Body of pancreas (tissue), 4 donors: ENCODE data around the gene WDR7.

Experiments used
- POLR2A ChIP-seq, 3 donors: fragments of 450-650 bp; IDR thresholded peaks; one replicate each; pipeline ENCODE4 v1.6.1; 2016; ENCODE audit warnings: antibody characterized with exemption in 3 of 3, mild to moderate bottlenecking in 2 of 3
- TF ChIP-seq, protein P1 (sequence below), 7 experiments: fragments of 450-650 bp in 4 of 7; fragments of 200-600 bp in 3 of 7; sonication (generic) in 3 of 7; IDR thresholded peaks; one replicate each; pipeline ENCODE4 v1.5.1; 2016 to 2019; ENCODE audit warnings: antibody characterized with exemption in 7 of 7

DNA sequence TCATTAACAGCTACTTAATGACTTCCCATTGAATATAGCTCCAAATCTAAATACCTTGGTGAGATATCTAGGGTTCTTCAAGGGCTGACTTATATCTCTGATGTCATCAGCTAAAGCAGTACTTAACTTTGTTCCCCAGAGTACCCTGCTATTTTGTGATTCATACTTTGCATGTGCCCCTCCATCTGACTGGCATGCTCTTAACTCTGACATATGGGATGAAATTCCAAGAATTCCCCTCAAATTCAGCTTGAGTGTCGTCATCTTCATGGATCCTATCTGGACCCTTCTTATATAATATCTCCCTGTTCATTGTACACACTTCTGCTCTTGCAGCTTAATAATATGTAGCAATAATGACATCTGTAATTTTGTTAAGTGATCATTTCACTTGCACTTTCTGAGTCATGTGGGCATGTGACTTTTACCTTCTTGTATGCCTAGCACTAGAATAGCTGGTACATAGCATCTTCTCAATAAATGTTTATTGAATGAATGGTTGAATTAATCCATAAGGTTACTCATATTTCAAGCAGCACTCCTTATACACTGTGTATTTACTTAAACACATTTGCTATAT lies 172.9 kb downstream of the WDR7 start:
- TF ChIP-seq, protein P1, sequence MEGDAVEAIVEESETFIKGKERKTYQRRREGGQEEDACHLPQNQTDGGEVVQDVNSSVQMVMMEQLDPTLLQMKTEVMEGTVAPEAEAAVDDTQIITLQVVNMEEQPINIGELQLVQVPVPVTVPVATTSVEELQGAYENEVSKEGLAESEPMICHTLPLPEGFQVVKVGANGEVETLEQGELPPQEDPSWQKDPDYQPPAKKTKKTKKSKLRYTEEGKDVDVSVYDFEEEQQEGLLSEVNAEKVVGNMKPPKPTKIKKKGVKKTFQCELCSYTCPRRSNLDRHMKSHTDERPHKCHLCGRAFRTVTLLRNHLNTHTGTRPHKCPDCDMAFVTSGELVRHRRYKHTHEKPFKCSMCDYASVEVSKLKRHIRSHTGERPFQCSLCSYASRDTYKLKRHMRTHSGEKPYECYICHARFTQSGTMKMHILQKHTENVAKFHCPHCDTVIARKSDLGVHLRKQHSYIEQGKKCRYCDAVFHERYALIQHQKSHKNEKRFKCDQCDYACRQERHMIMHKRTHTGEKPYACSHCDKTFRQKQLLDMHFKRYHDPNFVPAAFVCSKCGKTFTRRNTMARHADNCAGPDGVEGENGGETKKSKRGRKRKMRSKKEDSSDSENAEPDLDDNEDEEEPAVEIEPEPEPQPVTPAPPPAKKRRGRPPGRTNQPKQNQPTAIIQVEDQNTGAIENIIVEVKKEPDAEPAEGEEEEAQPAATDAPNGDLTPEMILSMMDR (IDR thresholded peaks at IDR 0.05), result no peak
- TF ChIP-seq POLR2A (IDR thresholded peaks at IDR 0.05), result no peak
